IMR-90 (cell line): Measurements from ENCODE around the gene ROBO1. TPM values are rescaled to one million over a fixed set of nuclear protein-coding genes. Genes with fewer than 3 reads are reported as not detected.

Source experiments
- ATAC-seq: fragments of 200-7000 bp; cut with Tn5 transposase; 2 replicates; pipeline ENCODE4 v1.9.1; 2020; ENCODE audit warnings: low read depth, mild to moderate bottlenecking, moderate library complexity
- BruUV-seq: library from RNA; stranded (reverse); fragments of 400-500 nt; replicated peaks from 2 replicates; lab custom pipeline; 2021; lab: Mats Ljungman, UMichigan
- CTCF ChIA-PET: fragments of 300-600 bp; formaldehyde crosslinking; extraction: SDS; loops from one replicate; lab custom pipeline; 2021; ENCODE audit warnings: antibody characterized with exemption; lab: Yijun Ruan, JAX
- POLR2A ChIA-PET: fragments of 300-600 bp; sonication (Branson Sonifier 250); formaldehyde crosslinking; loops from one replicate; lab custom pipeline; 2022; ENCODE audit warnings: antibody characterized with exemption; ENCODE audit not compliant: unreplicated experiment; lab: Charles Lee
- DNase-seq: peaks from one replicate; pipeline ENCODE4 v3.0.0; 2013
- H2AFZ ChIP-seq: replicated peaks from 2 replicates; pipeline ENCODE3; 2013; ENCODE audit warnings: low read length, mild to moderate bottlenecking; ENCODE audit not compliant: poor library complexity
- H2AK5ac ChIP-seq: 2 replicates; pipeline ENCODE4 v1.6.1; 2013; ENCODE audit warnings: low read depth, low read length, inconsistent platforms
- H2AK9ac ChIP-seq: replicated peaks from 2 replicates; pipeline ENCODE3; 2013; ENCODE audit warnings: mild to moderate bottlenecking, low read depth, low read length, moderate library complexity; ENCODE audit not compliant: poor library complexity
- H2BK120ac ChIP-seq: 2 replicates; pipeline ENCODE4 v1.6.1; 2013; ENCODE audit warnings: low read depth, low read length, inconsistent platforms
- H2BK15ac ChIP-seq: 3 replicates; pipeline ENCODE4 v1.6.1; 2013; ENCODE audit warnings: low read depth, low read length, inconsistent platforms
- H2BK20ac ChIP-seq: 2 replicates; pipeline ENCODE4 v1.6.1; 2013; ENCODE audit warnings: low read depth, mild to moderate bottlenecking, inconsistent platforms, low read length, moderate library complexity
- H2BK5ac ChIP-seq: 2 replicates; pipeline ENCODE4 v1.6.1; 2013; ENCODE audit warnings: mild to moderate bottlenecking, low read depth, low read length, inconsistent platforms; ENCODE audit not compliant: poor library complexity, severe bottlenecking
- H3K14ac ChIP-seq: replicated peaks from 2 replicates; pipeline ENCODE4 v1.6.1; 2013; ENCODE audit warnings: low read depth, low read length, inconsistent platforms
- H3K18ac ChIP-seq: 2 replicates; pipeline ENCODE4 v1.6.1; 2013; ENCODE audit warnings: low read depth, low read length, control low read depth
- H3K23ac ChIP-seq: 2 replicates; pipeline ENCODE4 v1.6.1; 2013; ENCODE audit warnings: low read depth, low read length, inconsistent platforms
- H3K27ac ChIP-seq: 2 replicates; pipeline ENCODE4 v1.5.1; 2013; ENCODE audit warnings: mild to moderate bottlenecking, control low read depth, low read length; ENCODE audit not compliant: insufficient read depth
- H3K27me3 ChIP-seq: 2 replicates; pipeline ENCODE4 v1.6.1; 2013; ENCODE audit warnings: low read length; ENCODE audit not compliant: control insufficient read depth, insufficient read depth
- H3K36me3 ChIP-seq: 2 replicates; pipeline ENCODE4 v1.6.1; 2013; ENCODE audit warnings: low read length, mixed read lengths; ENCODE audit not compliant: control insufficient read depth, insufficient read depth
- H3K4ac ChIP-seq: 2 replicates; pipeline ENCODE4 v1.6.1; 2013; ENCODE audit warnings: low read depth, low read length, inconsistent platforms
- H3K4me1 ChIP-seq: 2 replicates; pipeline ENCODE4 v1.6.1; 2013; ENCODE audit warnings: low read length, mixed read lengths; ENCODE audit not compliant: control insufficient read depth, insufficient read depth
- H3K4me2 ChIP-seq: 2 replicates; pipeline ENCODE4 v1.6.1; 2013; ENCODE audit warnings: low read depth, mild to moderate bottlenecking, control low read depth, low read length, moderate library complexity
- H3K4me3 ChIP-seq: 2 replicates; pipeline ENCODE4 v1.5.1; 2013; ENCODE audit warnings: low read depth, mild to moderate bottlenecking, control low read depth, low read length, moderate library complexity; ENCODE audit not compliant: insufficient read depth
- H3K56ac ChIP-seq: 2 replicates; pipeline ENCODE4 v1.6.1; 2013; ENCODE audit warnings: low read length, inconsistent platforms; ENCODE audit not compliant: insufficient read depth; ENCODE audit errors: extremely low read depth
- H3K79me1 ChIP-seq, 2 experiments: 2 replicates each; pipeline ENCODE4 v1.6.1; 2013; ENCODE audit warnings: low read length in 2 of 2, inconsistent platforms in 1 of 2, low read depth in 1 of 2
- H3K9ac ChIP-seq: 2 replicates; pipeline ENCODE4 v1.6.1; 2013; ENCODE audit warnings: low read depth, low read length, control low read depth
- H3K9me1 ChIP-seq: 2 replicates; pipeline ENCODE4 v1.6.1; 2013; ENCODE audit warnings: low read length, inconsistent platforms; ENCODE audit not compliant: insufficient read depth
- H3K9me3 ChIP-seq: 2 replicates; pipeline ENCODE4 v1.6.1; 2013; ENCODE audit warnings: low read length; ENCODE audit not compliant: control insufficient read depth, insufficient read depth
- H4K20me1 ChIP-seq: 2 replicates; pipeline ENCODE4 v1.6.1; 2013; ENCODE audit warnings: low read length, inconsistent platforms; ENCODE audit not compliant: insufficient read depth
- H4K5ac ChIP-seq: 2 replicates; pipeline ENCODE4 v1.6.1; 2013; ENCODE audit warnings: mild to moderate bottlenecking, low read depth, low read length, control low read depth
- H4K8ac ChIP-seq, 2 experiments: 2 replicates each; pipeline ENCODE4 v1.6.1; 2013; ENCODE audit warnings: low read depth in 2 of 2, low read length in 2 of 2, control low read depth in 1 of 2, inconsistent platforms in 1 of 2
- H4K91ac ChIP-seq: 2 replicates; pipeline ENCODE4 v1.6.1; 2013; ENCODE audit warnings: low read depth, low read length, inconsistent platforms; ENCODE audit not compliant: insufficient read depth
- CHD1 ChIP-seq: IDR thresholded peaks from 2 replicates; pipeline ENCODE4 v1.6.1; 2012; ENCODE audit warnings: low read depth, low read length, improper control_type of control experiment
- FOS ChIP-seq: fragments of 150-350 bp; IDR thresholded peaks from 2 replicates; pipeline ENCODE4 v1.6.1; 2016; ENCODE audit warnings: low read depth, low read length
- MAFK ChIP-seq: IDR thresholded peaks from 2 replicates; pipeline ENCODE4 v1.6.1; 2012; ENCODE audit warnings: low read depth, low read length, improper control_type of control experiment
- MAZ ChIP-seq: IDR thresholded peaks from 2 replicates; pipeline ENCODE4 v1.6.1; 2012; ENCODE audit warnings: low read depth, mild to moderate bottlenecking, low read length, improper control_type of control experiment, moderate library complexity, borderline replicate concordance
- POLR2A ChIP-seq: IDR thresholded peaks from 2 replicates; pipeline ENCODE4 v1.6.1; 2012; ENCODE audit warnings: mild to moderate bottlenecking, low read depth, low read length
- RAD21 ChIP-seq: IDR thresholded peaks from 2 replicates; pipeline ENCODE4 v1.6.1; 2012; ENCODE audit warnings: low read length, improper control_type of control experiment
- RCOR1 ChIP-seq: IDR thresholded peaks from 2 replicates; pipeline ENCODE4 v1.6.1; 2012; ENCODE audit warnings: mild to moderate bottlenecking, low read length, improper control_type of control experiment; ENCODE audit not compliant: insufficient replicate concordance
- SMC3 ChIP-seq: fragments of 150-350 bp; IDR thresholded peaks from 2 replicates; pipeline ENCODE4 v1.6.1; 2016; ENCODE audit warnings: low read depth, mild to moderate bottlenecking, antibody characterized with exemption, low read length, moderate library complexity
- WGBS, 2 experiments: methylation state at CpG; one replicate each; pipeline versions ENCODE4 v1.1.5 to v1.1.7; 2013; ENCODE audit warnings: missing lambda C conversion rate in 2 of 2; ENCODE audit not compliant: insufficient read length in 1 of 2; ENCODE audit errors: extremely low coverage in 2 of 2; 5-methylcytosine and 5-hydroxymethylcytosine counted together
- dilution Hi-C: fragments of 300-500 bp; cut with HindIII; formaldehyde crosslinking; loops from one replicate; pipeline ENCODE4 v1.14.3; 2018; ENCODE audit warnings: low sequenced_read_pairs; ENCODE audit not compliant: unreplicated experiment
- in situ Hi-C: fragments of 300-500 bp; cut with MboI; formaldehyde crosslinking; loops from 3 replicates; pipeline ENCODE4 v1.14.3; 2019; ENCODE audit warnings: low sequenced_read_pairs, inconsistent platforms, mixed read lengths
- intact Hi-C: fragments of 100-400 bp; cut with micrococcal nuclease; formaldehyde crosslinking; loops from 2 replicates; pipeline ENCODE4 v1.10.0; 2022
- polyA plus RNA-seq, 3 experiments: library from polyadenylated mRNA; depleted of rRNA; stranded (reverse); fragments of >200 nt; gene quantifications; 2 replicates each; pipeline ENCODE4 v1.2.3, GENCODE V29; 2012; ENCODE audit warnings: low replicate concordance in 1 of 3
- total RNA-seq: library from RNA; depleted of rRNA; stranded (reverse); fragments of >200 nt; gene quantifications from 2 replicates; pipeline ENCODE4 v1.2.3, GENCODE V29; 2012
- TF ChIP-seq, protein P1 (sequence below): conservative IDR thresholded peaks from 2 replicates; pipeline ENCODE4 v1.5.1; 2012; ENCODE audit warnings: mild to moderate bottlenecking, low read depth, low read length, improper control_type of control experiment
- TF ChIP-seq, protein P2 (sequence below): fragments of 150-350 bp; IDR thresholded peaks from 2 replicates; pipeline ENCODE4 v1.6.1; 2016; ENCODE audit warnings: low read depth, mild to moderate bottlenecking, low read length, moderate library complexity, borderline replicate concordance
- TF ChIP-seq, protein P3 (sequence below): fragments of 150-350 bp; IDR thresholded peaks from 2 replicates; pipeline ENCODE4 v1.6.1; 2017; ENCODE audit warnings: mild to moderate bottlenecking, antibody characterized with exemption, low read length, low read depth

The ROBO1 gene
- total and polyA plus RNA-seq, 2 of the 4 experiments (the other 2 are of a cell fraction), result 24.1 to 53.9 TPM

DNA sequence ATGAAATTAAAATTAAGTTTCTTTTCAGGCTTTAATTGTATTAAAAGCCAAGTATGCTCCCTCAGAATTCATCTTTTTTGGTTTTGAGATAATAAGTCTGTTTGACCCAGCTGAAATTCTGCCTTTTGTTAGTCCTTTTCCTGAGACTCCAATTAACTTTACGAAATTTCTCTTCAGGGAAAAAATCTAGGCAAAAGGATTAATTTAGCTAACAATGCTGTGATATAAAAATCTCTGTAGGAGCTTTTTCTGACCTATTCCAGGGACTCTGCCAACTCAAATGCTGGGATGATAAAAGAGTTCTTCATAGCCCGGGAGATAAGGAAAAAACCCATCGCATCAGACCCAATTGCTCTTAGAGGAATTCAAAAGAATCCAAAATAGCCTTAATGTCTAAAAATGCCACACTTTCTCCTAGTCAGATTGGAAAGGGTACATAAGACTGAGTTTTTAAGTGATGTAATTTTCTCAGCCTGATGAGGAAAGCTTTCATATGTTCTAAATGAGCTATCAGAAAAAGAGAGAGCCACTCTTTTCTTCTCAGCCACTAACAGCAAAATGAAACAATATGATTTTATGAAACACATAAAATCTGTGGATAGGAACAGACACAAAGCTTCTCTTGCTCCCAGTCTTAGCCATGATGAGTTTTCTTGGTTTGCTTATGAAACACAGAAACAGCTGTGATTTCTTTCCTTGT lies 405.1 kb downstream of the ROBO1 start (continued):
- TF ChIP-seq, protein P1, sequence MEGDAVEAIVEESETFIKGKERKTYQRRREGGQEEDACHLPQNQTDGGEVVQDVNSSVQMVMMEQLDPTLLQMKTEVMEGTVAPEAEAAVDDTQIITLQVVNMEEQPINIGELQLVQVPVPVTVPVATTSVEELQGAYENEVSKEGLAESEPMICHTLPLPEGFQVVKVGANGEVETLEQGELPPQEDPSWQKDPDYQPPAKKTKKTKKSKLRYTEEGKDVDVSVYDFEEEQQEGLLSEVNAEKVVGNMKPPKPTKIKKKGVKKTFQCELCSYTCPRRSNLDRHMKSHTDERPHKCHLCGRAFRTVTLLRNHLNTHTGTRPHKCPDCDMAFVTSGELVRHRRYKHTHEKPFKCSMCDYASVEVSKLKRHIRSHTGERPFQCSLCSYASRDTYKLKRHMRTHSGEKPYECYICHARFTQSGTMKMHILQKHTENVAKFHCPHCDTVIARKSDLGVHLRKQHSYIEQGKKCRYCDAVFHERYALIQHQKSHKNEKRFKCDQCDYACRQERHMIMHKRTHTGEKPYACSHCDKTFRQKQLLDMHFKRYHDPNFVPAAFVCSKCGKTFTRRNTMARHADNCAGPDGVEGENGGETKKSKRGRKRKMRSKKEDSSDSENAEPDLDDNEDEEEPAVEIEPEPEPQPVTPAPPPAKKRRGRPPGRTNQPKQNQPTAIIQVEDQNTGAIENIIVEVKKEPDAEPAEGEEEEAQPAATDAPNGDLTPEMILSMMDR, result no peak

DNA sequence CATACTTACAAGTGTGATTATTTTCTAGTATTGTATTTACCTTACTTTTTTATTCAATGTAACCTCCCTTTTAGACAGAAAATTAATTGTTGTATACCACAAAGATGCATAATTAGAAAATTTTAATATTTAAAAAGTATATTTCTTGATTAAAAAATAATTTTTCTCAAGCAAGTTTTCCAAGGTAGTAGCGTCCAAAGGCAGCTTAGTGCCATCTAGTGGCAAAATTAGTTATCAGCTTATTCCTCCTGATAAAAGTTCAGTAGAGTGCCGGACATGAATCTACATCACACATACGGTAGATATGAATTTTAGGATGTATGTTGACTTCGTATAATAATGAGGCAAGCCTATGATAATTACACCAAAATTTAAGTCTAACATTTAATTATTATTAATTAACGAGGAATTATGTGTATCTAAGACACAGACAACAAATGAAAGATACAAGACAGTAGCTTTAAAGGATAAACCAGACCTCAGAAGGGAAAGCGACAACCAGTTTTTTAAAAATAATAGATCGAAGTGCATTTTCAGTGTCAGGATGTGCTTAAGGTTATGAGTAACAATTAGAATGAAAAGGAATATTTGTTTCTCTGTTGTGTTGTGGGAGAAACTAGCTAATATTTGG lies 405.9 kb downstream of the ROBO1 start:
- Histone ChIP-seq H3K9me1 (no peaks in the 10 kb centered on the region), H3K36me3 (no peaks in the 10 kb centered on the region), H3K9ac (no peak overlapping the region), H4K5ac (no peak overlapping the region), H3K56ac (no peak overlapping the region), H3K18ac (no peak overlapping the region), H3K9me3 (no peaks in the 10 kb centered on the region), H3K14ac (no peak overlapping the region), H3K79me1 (no peaks in the 10 kb centered on the region), H3K4me3 (no peak overlapping the region), H2BK15ac (no peak overlapping the region), H3K4me2 (no peak overlapping the region), H4K8ac (no peak overlapping the region), H3K4me1 (0 out of 2 replicates have a peak, but pooled peaks cover 3% of the 10 kb centered on the region), H3K27ac (no peak overlapping the region), H4K91ac (no peak overlapping the region), H3K23ac (no peak overlapping the region), H2AK5ac (no peak overlapping the region), H4K20me1 (no peaks in the 10 kb centered on the region), H2AK9ac (no peak overlapping the region), H3K27me3 (no peaks in the 10 kb centered on the region), H2BK120ac (no peak overlapping the region), H3K4ac (no peak overlapping the region), H2BK5ac (no peak overlapping the region), H2AFZ (no peak overlapping the region), H2BK20ac (no peak overlapping the region)
- peak; percentile 58 for DNase-seq
- dilution Hi-C loops (no loop called here), in situ Hi-C loops (loop anchor here (10.0 kb wide), 1 partner anchor 697 kb away; no protein-coding TSS in a partner anchor), intact Hi-C loops (loop anchor here (1.0 to 5.0 kb wide), 4 partner anchors 276 to 703 kb away; no protein-coding TSS in a partner anchor)
- CTCF ChIA-PET, result interaction anchor here (0.6 to 1.7 kb wide), 11 partner anchors 12 to 706 kb away, joined by 3 to 21 read pairs (median 3); no protein-coding TSS in a partner anchor
- POLR2A ChIA-PET, result no interaction called here
- WGBS, 2 experiments, result no CpG with 5 or more reads among the region's 7 CpGs
- ATAC-seq, result peak; percentile 73
- BruUV-seq, result no TSS peak
- TF ChIP-seq CHD1 (no peak), MAZ (no peak), RCOR1 (no peak), POLR2A (0 out of 2 replicates have a peak, but pooled peaks have one; percentile 30), FOS (no peak), MAFK (no peak), RAD21 (peak; percentile 89), SMC3 (peak; percentile 77)
- TF ChIP-seq, protein P2, sequence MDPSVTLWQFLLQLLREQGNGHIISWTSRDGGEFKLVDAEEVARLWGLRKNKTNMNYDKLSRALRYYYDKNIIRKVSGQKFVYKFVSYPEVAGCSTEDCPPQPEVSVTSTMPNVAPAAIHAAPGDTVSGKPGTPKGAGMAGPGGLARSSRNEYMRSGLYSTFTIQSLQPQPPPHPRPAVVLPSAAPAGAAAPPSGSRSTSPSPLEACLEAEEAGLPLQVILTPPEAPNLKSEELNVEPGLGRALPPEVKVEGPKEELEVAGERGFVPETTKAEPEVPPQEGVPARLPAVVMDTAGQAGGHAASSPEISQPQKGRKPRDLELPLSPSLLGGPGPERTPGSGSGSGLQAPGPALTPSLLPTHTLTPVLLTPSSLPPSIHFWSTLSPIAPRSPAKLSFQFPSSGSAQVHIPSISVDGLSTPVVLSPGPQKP, result no peak
- TF ChIP-seq, protein P3, sequence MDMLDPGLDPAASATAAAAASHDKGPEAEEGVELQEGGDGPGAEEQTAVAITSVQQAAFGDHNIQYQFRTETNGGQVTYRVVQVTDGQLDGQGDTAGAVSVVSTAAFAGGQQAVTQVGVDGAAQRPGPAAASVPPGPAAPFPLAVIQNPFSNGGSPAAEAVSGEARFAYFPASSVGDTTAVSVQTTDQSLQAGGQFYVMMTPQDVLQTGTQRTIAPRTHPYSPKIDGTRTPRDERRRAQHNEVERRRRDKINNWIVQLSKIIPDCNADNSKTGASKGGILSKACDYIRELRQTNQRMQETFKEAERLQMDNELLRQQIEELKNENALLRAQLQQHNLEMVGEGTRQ, result no peak
